Measurements from ENCODE around the gene ITIH5. TPM values are rescaled to one million over a fixed set of nuclear protein-coding genes. Genes with fewer than 3 reads are reported as not detected.

ITIH5 gene
- total and polyA plus RNA-seq, 2 of the 13 experiments (the other 11 are each of a cell fraction or from before 2014, with no cell fraction given) = 4.7 to 8.9 TPM

DNA sequence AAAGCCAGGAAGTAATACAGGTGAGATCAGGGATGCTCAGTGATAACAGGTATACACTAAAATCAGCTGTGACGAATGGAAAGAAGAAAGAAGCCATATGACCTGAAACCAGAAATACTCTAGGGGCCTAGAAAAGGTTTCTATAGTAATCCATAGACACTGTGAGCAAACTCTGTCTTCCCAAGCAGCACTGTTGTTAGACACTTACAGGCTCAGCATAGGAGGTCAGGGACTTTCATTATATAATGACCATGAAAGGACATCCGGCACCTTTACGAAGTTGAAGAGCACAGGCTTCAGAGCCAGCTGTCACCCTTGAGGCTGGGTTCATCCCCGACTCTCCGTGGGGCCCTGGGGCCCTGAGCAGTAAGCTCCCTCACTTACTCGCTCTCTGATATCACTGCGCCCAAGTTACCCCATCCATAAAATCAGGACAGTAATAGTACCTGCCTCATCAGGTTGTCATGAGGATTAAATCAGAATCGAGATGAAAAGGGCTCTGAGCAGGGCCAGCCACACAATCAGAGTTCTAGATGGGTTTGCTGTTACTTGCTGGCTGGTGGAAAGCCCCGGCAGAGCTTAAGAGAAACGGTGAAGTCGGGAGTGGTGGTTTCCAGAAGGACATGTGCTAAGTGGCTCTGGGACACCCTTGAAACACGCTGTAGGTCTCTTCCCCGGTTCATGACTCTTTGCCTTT lies 79.5 kb downstream of the ITIH5 start:
- H3K27me3 ChIP-seq (ENCODE audit: control insufficient read depth in 1 of 2, insufficient read depth in 2 of 2, low read length in 2 of 2) = no peaks in the 10 kb centered on the region
- no peaks in the 10 kb centered on the region for H4K20me1 ChIP-seq (ENCODE audit: insufficient read depth, low read length)
- 78% methylated on average over 10 of the region's 13 CpGs for WGBS (ENCODE audit: low lambda C conversion rate)
- H3K9me3 ChIP-seq (ENCODE audit: low read length) = no peaks in the 10 kb centered on the region
- no peak overlapping the region for H3K4me2 ChIP-seq (ENCODE audit: low read depth, low read length)
- BruUV-seq (replicated peaks) = no TSS peak
- ChIA-PET CTCF (ENCODE audit: low intra/inter-chr PET ratio, low total read pairs) (no interaction called here), POLR2A (no interaction called here)
- no peaks in the 10 kb centered on the region for H3K4me1 ChIP-seq (ENCODE audit: insufficient read depth, low read length)
- ATAC-seq (no peak), FAIRE-seq (no peak), DNase-seq (ENCODE audit: low spot score) (no peak)
- intact Hi-C loops (cut with micrococcal nuclease; ENCODE audit: unreplicated experiment) = no loop called here
- no peaks in the 10 kb centered on the region for H3K36me3 ChIP-seq (replicated peaks in 1 of 2; ENCODE audit: control insufficient read depth in 1 of 2, insufficient read depth in 2 of 2, low read length in 2 of 2)
- no peak overlapping the region for H3K9ac ChIP-seq (ENCODE audit: insufficient read depth, low read depth, low read length)
- H2AFZ ChIP-seq (ENCODE audit: low read length) = no peak overlapping the region
- TF ChIP-seq ZNF124 (CRISPR knock-in tag; IDR thresholded peaks at IDR 0.05) (no peak), ZNF207 (IDR thresholded peaks at IDR 0.05; ENCODE audit: borderline replicate concordance) (no peak), TFAP4 (IDR thresholded peaks at IDR 0.05; ENCODE audit: borderline replicate concordance, low read depth) (no peak), ZNF556 (CRISPR knock-in tag; IDR thresholded peaks at IDR 0.05; ENCODE audit: borderline replicate concordance) (no peak), ZNF274 (CRISPR knock-in tag; IDR thresholded peaks at IDR 0.05) (no peak), HES4 (CRISPR knock-in tag; IDR thresholded peaks at IDR 0.05; ENCODE audit: borderline replicate concordance) (no peak), KDM6A (CRISPR knock-in tag; IDR thresholded peaks at IDR 0.05; ENCODE audit: low read depth) (no peak), GTF2F1 (IDR thresholded peaks at IDR 0.05; ENCODE audit: low read length) (no peak)
- TF ChIP-seq, protein P1, sequence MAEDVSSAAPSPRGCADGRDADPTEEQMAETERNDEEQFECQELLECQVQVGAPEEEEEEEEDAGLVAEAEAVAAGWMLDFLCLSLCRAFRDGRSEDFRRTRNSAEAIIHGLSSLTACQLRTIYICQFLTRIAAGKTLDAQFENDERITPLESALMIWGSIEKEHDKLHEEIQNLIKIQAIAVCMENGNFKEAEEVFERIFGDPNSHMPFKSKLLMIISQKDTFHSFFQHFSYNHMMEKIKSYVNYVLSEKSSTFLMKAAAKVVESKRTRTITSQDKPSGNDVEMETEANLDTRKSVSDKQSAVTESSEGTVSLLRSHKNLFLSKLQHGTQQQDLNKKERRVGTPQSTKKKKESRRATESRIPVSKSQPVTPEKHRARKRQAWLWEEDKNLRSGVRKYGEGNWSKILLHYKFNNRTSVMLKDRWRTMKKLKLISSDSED (CRISPR knock-in tag; IDR thresholded peaks at IDR 0.05) = no peak
- TF ChIP-seq, protein P2, sequence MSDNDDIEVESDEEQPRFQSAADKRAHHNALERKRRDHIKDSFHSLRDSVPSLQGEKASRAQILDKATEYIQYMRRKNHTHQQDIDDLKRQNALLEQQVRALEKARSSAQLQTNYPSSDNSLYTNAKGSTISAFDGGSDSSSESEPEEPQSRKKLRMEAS (IDR thresholded peaks at IDR 0.05) = no peak
- no peaks in the 10 kb centered on the region for H3K79me2 ChIP-seq (ENCODE audit: insufficient read depth, low read length)
- no peak overlapping the region for H3K27ac ChIP-seq (ENCODE audit: extremely low read length, insufficient read depth, low read length)
- H3K4me3 ChIP-seq (replicated peaks in 1 of 3; ENCODE audit: insufficient read depth in 1 of 3, low read depth in 2 of 3, low read length in 3 of 3) = no peak overlapping the region
- in situ Hi-C loops (cut with HindIII; ENCODE audit: extremely low pct_ligation_motif_present, low pct_unique_long_range_greater_than_20kb) = no loop called here
